ENCODE measurements around the gene TPO. TPM values are rescaled to one million over a fixed set of nuclear protein-coding genes. Genes with fewer than 3 reads are reported as not detected.

TPO gene
- polyA plus RNA-seq, 4 donors: 0.34 to 1.7 (median 1.4) TPM; not detected in 1

DNA sequence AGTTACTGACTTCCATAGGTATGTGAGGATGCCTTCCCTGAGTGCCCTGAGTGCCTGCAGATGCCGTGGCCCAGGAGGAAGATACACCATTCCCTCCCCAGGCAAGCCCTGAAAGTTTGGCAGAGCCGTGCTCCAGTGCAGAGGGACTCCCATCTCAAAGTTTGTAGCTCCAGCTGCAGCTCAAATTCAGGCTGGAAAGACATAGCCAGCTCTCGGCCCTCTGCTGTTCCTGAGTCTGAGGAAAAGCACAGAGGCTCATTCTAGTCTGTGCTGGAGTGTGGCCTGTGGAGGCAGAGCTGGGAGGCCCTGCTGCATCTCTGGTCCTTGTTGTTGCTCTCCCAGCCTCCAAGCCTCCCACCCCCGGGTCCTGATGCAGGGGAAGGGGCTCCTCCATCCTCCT lies 15.9 kb upstream of the TPO start:
- 39 to 53% (median 42%) methylated on average over 4 of the region's 4 CpGs for WGBS, 3 donors
- FAIRE-seq (no peak), DNase-seq (no peak)

GRCh38 chr2:1398191-1398590 lies 15.1 kb upstream of the TPO start:
- Histone ChIP-seq H3K9me3 (ENCODE audit: control insufficient read depth in 2 of 2, insufficient read depth in 1 of 2, low read depth in 1 of 2, low read length in 1 of 2) (no peaks in the 10 kb centered on the region), H3K4me1 (ENCODE audit: control insufficient read depth in 3 of 3, insufficient read depth in 2 of 3, low read depth in 1 of 3, low read length in 2 of 3) (no peaks in the 10 kb centered on the region), H3K27ac (ENCODE audit: low read depth in 1 of 3, low read length in 2 of 3) (no peak overlapping the region), H3K36me3 (ENCODE audit: control insufficient read depth in 3 of 3, insufficient read depth in 2 of 3, low read depth in 1 of 3, low read length in 3 of 3) (no peaks in the 10 kb centered on the region), H3K27me3 (ENCODE audit: control insufficient read depth in 3 of 3, insufficient read depth in 3 of 3, low read length in 3 of 3) (no peaks in the 10 kb centered on the region), H3K4me3 (ENCODE audit: low read depth in 1 of 3, low read length in 3 of 3) (no peak overlapping the region)
- no peak for FAIRE-seq
- WGBS, 3 donors: 75 to 88% (median 78%) methylated on average over 7 of the region's 7 CpGs
- DNase-seq: no peak

More for the DNA sequence above, 15.9 kb upstream of the TPO start:
- Histone ChIP-seq H3K27me3 (ENCODE audit: control insufficient read depth in 3 of 3, insufficient read depth in 3 of 3, low read length in 3 of 3) (no peaks in the 10 kb centered on the region), H3K27ac (ENCODE audit: low read depth in 1 of 3, low read length in 2 of 3) (no peak overlapping the region), H3K4me3 (ENCODE audit: low read depth in 1 of 3, low read length in 3 of 3) (no peak overlapping the region), H3K4me1 (ENCODE audit: control insufficient read depth in 3 of 3, insufficient read depth in 2 of 3, low read depth in 1 of 3, low read length in 2 of 3) (no peaks in the 10 kb centered on the region), H3K9me3 (ENCODE audit: control insufficient read depth in 2 of 2, insufficient read depth in 1 of 2, low read depth in 1 of 2, low read length in 1 of 2) (no peaks in the 10 kb centered on the region), H3K36me3 (ENCODE audit: control insufficient read depth in 3 of 3, insufficient read depth in 2 of 3, low read depth in 1 of 3, low read length in 3 of 3) (no peaks in the 10 kb centered on the region)

DNA sequence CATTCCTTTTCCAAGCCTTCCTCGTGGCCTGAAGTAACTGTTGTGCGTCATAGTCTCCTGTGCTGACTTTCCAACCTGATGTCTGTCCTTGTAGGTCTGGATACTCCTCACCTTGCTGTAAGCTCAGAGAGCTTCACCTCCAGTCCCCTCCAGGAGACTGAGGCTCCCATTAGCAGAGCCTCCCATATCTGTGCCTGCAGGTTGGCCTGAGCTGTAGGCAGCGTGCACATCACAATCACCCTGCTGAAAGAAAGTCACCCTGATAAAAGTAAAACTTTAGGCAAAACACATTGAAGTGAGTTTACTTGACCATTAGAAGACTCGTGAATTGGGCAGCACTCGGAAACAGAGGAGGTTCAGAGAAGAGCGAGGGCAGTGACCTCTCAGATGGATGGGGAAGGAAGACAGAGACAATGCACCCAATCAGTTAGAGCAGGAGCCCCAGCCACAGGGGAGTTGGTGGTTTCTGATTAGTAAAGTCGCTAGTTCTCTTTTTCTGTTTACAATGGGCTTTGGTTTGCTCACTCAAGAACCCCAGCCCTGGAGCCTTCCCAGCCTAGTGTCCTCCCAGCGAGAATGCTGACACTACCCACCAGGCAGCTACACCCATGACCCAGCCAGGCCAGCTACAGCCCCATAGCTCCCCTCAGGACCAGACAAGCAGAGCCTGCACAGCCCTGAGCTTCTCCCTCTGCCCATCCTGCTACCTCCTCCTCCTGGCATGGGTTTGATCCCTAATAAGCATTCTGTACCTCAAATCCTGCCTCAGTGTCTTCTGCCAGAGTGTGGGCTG lies 12.1 kb upstream of the TPO start:
- FAIRE-seq: no peak
- Histone ChIP-seq H3K4me3 (ENCODE audit: low read depth in 1 of 3, low read length in 3 of 3) (no peak overlapping the region), H3K27me3 (ENCODE audit: control insufficient read depth in 3 of 3, insufficient read depth in 3 of 3, low read length in 3 of 3) (no peaks in the 10 kb centered on the region), H3K27ac (ENCODE audit: low read depth in 1 of 3, low read length in 2 of 3) (no peak overlapping the region), H3K4me1 (ENCODE audit: control insufficient read depth in 3 of 3, insufficient read depth in 2 of 3, low read depth in 1 of 3, low read length in 2 of 3) (no peaks in the 10 kb centered on the region), H3K36me3 (ENCODE audit: control insufficient read depth in 3 of 3, insufficient read depth in 2 of 3, low read depth in 1 of 3, low read length in 3 of 3) (no peaks in the 10 kb centered on the region), H3K9me3 (ENCODE audit: control insufficient read depth in 2 of 2, insufficient read depth in 1 of 2, low read depth in 1 of 2, low read length in 1 of 2) (no peaks in the 10 kb centered on the region)
- no peak for DNase-seq
- WGBS, 3 donors: 63 to 73% (median 65%) methylated on average over 8 of the region's 8 CpGs

DNA sequence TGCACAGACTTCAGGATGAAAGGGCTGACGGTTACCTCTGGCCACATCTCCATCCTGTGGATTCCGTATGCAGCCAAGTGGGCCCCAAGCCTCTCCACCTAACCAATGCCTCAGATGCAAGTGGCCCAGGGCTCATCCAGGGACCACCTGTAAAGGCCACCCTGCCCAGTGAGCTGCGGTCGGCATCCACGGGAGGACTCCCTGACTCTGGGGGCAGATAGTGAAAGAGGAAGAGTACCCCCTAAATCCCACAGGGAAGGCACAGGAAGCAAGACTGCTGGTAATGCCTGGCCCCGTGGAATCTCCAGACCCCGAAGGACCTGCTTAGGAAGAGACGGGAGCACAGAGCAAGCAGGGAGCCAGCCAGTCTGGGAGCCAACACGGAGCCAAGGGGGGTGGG lies 11.2 kb upstream of the TPO start:
- 82 to 94% (median 82%) methylated on average over 9 of the region's 9 CpGs for WGBS, 3 donors
- FAIRE-seq: no peak
- H3K27me3 ChIP-seq (ENCODE audit: control insufficient read depth in 3 of 3, insufficient read depth in 3 of 3, low read length in 3 of 3): no peaks in the 10 kb centered on the region

DNA sequence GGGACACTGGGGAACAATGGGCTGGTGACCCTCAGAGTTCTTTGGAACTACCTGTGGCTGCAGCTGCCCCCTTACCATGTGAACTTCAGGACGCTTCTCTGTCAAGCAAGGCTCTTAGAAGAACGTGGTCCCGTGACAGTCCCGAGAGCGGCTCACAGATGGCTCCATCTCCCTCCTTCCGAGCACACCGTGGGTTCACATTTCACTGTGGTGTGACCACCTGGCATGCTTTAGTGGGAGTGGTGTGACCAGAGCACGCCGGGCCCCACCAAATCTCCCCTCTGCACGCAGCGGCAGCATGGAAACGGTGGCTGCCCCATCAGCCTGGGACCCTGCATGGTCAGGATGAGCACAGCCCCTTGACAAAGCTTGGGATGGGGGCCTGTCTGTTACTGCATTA lies 9.7 kb upstream of the TPO start:
- Histone ChIP-seq H3K36me3 (ENCODE audit: control insufficient read depth in 3 of 3, insufficient read depth in 2 of 3, low read depth in 1 of 3, low read length in 3 of 3) (no peaks in the 10 kb centered on the region), H3K4me1 (ENCODE audit: control insufficient read depth in 3 of 3, insufficient read depth in 2 of 3, low read depth in 1 of 3, low read length in 2 of 3) (no peaks in the 10 kb centered on the region), H3K27me3 (ENCODE audit: control insufficient read depth in 3 of 3, insufficient read depth in 3 of 3, low read length in 3 of 3) (no peaks in the 10 kb centered on the region), H3K27ac (ENCODE audit: low read depth in 1 of 3, low read length in 2 of 3) (no peak overlapping the region), H3K9me3 (ENCODE audit: control insufficient read depth in 2 of 2, insufficient read depth in 1 of 2, low read depth in 1 of 2, low read length in 1 of 2) (no peaks in the 10 kb centered on the region), H3K4me3 (ENCODE audit: low read depth in 1 of 3, low read length in 3 of 3) (no peak overlapping the region)
- WGBS, 3 donors: 87 to 92% (median 88%) methylated on average over 12 of the region's 12 CpGs
- no peak for FAIRE-seq
- DNase-seq: no peak

More for the DNA sequence above, 11.2 kb upstream of the TPO start:
- no peaks in the 10 kb centered on the region for H3K9me3 ChIP-seq (ENCODE audit: control insufficient read depth in 2 of 2, insufficient read depth in 1 of 2, low read depth in 1 of 2, low read length in 1 of 2)
- H3K27ac ChIP-seq (ENCODE audit: low read depth in 1 of 3, low read length in 2 of 3): no peak overlapping the region
- H3K4me3 ChIP-seq (ENCODE audit: low read depth in 1 of 3, low read length in 3 of 3): no peak overlapping the region
- no peak for DNase-seq
- H3K4me1 ChIP-seq (ENCODE audit: control insufficient read depth in 3 of 3, insufficient read depth in 2 of 3, low read depth in 1 of 3, low read length in 2 of 3): no peaks in the 10 kb centered on the region
- H3K36me3 ChIP-seq (ENCODE audit: control insufficient read depth in 3 of 3, insufficient read depth in 2 of 3, low read depth in 1 of 3, low read length in 3 of 3): no peaks in the 10 kb centered on the region

- Histone ChIP-seq H3K27me3 (ENCODE audit: control insufficient read depth in 3 of 3, insufficient read depth in 3 of 3, low read length in 3 of 3) (no peaks in the 10 kb centered on the region), H3K4me1 (ENCODE audit: control insufficient read depth in 3 of 3, insufficient read depth in 2 of 3, low read depth in 1 of 3, low read length in 2 of 3) (no peaks in the 10 kb centered on the region), H3K9me3 (ENCODE audit: control insufficient read depth in 2 of 2, insufficient read depth in 1 of 2, low read depth in 1 of 2, low read length in 1 of 2) (no peaks in the 10 kb centered on the region), H3K4me3 (ENCODE audit: low read depth in 1 of 3, low read length in 3 of 3) (no peak overlapping the region), H3K36me3 (ENCODE audit: control insufficient read depth in 3 of 3, insufficient read depth in 2 of 3, low read depth in 1 of 3, low read length in 3 of 3) (no peaks in the 10 kb centered on the region), H3K27ac (ENCODE audit: low read depth in 1 of 3, low read length in 2 of 3) (no peak overlapping the region)
- DNase-seq: no peak
- FAIRE-seq: no peak
- whole genome bisulfite sequencing, 3 donors: 69 to 86% (median 82%) methylated on average over 1 of the region's 1 CpG
Observed at GRCh38 chr2:1405124-1405523, 8.1 kb upstream of the TPO start.

GRCh38 chr2:1405967-1406366 lies 7.3 kb upstream of the TPO start:
- 70 to 76% (median 71%) methylated on average over 3 of the region's 3 CpGs for WGBS, 3 donors
- H3K36me3 ChIP-seq (ENCODE audit: control insufficient read depth in 3 of 3, insufficient read depth in 2 of 3, low read depth in 1 of 3, low read length in 3 of 3): no peaks in the 10 kb centered on the region
- H3K4me3 ChIP-seq (ENCODE audit: low read depth in 1 of 3, low read length in 3 of 3): no peak overlapping the region
- no peak overlapping the region for H3K27ac ChIP-seq (ENCODE audit: low read depth in 1 of 3, low read length in 2 of 3)
- no peak for DNase-seq
- H3K9me3 ChIP-seq (ENCODE audit: control insufficient read depth in 2 of 2, insufficient read depth in 1 of 2, low read depth in 1 of 2, low read length in 1 of 2): no peaks in the 10 kb centered on the region
- no peaks in the 10 kb centered on the region for H3K4me1 ChIP-seq (ENCODE audit: control insufficient read depth in 3 of 3, insufficient read depth in 2 of 3, low read depth in 1 of 3, low read length in 2 of 3)
- H3K27me3 ChIP-seq (ENCODE audit: control insufficient read depth in 3 of 3, insufficient read depth in 3 of 3, low read length in 3 of 3): no peaks in the 10 kb centered on the region
- FAIRE-seq: no peak

DNA sequence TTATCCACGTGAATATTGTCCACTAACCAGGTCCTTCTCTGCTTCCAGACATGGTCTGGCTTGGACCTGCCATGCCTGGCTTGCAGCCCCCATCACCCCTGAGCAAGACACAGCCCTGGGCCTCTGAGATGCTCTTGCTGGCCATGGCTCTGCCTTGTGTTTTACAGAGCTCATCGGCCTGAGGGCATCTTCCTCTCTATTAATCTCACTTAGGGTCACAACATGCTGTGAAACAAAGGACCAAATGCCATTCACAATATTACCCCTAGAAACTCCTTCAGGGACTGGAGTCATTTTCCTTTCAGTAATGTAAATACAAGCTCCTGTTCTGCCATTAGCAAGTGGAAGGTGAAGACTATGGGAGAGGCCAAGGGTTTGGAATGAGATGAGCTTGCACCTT lies 6.8 kb upstream of the TPO start:
- Histone ChIP-seq H3K27ac (ENCODE audit: low read depth in 1 of 3, low read length in 2 of 3) (no peak overlapping the region), H3K27me3 (ENCODE audit: control insufficient read depth in 3 of 3, insufficient read depth in 3 of 3, low read length in 3 of 3) (no peaks in the 10 kb centered on the region), H3K9me3 (ENCODE audit: control insufficient read depth in 2 of 2, insufficient read depth in 1 of 2, low read depth in 1 of 2, low read length in 1 of 2) (no peaks in the 10 kb centered on the region), H3K36me3 (ENCODE audit: control insufficient read depth in 3 of 3, insufficient read depth in 2 of 3, low read depth in 1 of 3, low read length in 3 of 3) (no peaks in the 10 kb centered on the region), H3K4me3 (ENCODE audit: low read depth in 1 of 3, low read length in 3 of 3) (no peak overlapping the region), H3K4me1 (ENCODE audit: control insufficient read depth in 3 of 3, insufficient read depth in 2 of 3, low read depth in 1 of 3, low read length in 2 of 3) (no peaks in the 10 kb centered on the region)
- no peak for FAIRE-seq
- no peak for DNase-seq
- WGBS, 3 donors: 68 to 78% (median 70%) methylated on average over 2 of the region's 2 CpGs

All from small intestine (tissue), 7 donors.